ENCODE measurements around the gene ADAMTS18. TPM values are rescaled to one million over a fixed set of nuclear protein-coding genes. Genes with fewer than 3 reads are reported as not detected.
A peak's percentile ranks its signal among the peaks of the same experiment; 100 is the strongest.

Gene ADAMTS18
- total and polyA plus RNA-seq, 8 donors, result 0.55 to 7.0 TPM; not detected in 6

- Histone ChIP-seq H3K36me3 (no peaks in the 10 kb centered on the region), H3K4me1 (no peaks in the 10 kb centered on the region), H3K4me3 (no peak overlapping the region), H3K27ac (no peak overlapping the region), H3K9me3 (no peaks in the 10 kb centered on the region), H3K27me3 (peaks cover 0 to 3% (median 0%) of the 10 kb centered on the region in 3 donors)
- TF ChIP-seq POLR2AphosphoS5 (IDR thresholded peaks at IDR 0.05) (no peak), POLR2A (IDR thresholded peaks at IDR 0.05) (no peak), EP300 (IDR thresholded peaks at IDR 0.05) (no peak)
- TF ChIP-seq, protein P1, sequence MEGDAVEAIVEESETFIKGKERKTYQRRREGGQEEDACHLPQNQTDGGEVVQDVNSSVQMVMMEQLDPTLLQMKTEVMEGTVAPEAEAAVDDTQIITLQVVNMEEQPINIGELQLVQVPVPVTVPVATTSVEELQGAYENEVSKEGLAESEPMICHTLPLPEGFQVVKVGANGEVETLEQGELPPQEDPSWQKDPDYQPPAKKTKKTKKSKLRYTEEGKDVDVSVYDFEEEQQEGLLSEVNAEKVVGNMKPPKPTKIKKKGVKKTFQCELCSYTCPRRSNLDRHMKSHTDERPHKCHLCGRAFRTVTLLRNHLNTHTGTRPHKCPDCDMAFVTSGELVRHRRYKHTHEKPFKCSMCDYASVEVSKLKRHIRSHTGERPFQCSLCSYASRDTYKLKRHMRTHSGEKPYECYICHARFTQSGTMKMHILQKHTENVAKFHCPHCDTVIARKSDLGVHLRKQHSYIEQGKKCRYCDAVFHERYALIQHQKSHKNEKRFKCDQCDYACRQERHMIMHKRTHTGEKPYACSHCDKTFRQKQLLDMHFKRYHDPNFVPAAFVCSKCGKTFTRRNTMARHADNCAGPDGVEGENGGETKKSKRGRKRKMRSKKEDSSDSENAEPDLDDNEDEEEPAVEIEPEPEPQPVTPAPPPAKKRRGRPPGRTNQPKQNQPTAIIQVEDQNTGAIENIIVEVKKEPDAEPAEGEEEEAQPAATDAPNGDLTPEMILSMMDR (IDR thresholded peaks at IDR 0.05), result no peak
- intact Hi-C loops (cut with DNase I; ENCODE audit: low total_unique reads), result no loop called here
- DNase-seq, result no peak
- WGBS, 5 donors, result 71 to 90% (median 78%) methylated on average over 5 to 6 of the region's 6 CpGs
These were observed 70.1 kb downstream of the ADAMTS18 start for GRCh38 chr16:77364770-77365169.

DNA sequence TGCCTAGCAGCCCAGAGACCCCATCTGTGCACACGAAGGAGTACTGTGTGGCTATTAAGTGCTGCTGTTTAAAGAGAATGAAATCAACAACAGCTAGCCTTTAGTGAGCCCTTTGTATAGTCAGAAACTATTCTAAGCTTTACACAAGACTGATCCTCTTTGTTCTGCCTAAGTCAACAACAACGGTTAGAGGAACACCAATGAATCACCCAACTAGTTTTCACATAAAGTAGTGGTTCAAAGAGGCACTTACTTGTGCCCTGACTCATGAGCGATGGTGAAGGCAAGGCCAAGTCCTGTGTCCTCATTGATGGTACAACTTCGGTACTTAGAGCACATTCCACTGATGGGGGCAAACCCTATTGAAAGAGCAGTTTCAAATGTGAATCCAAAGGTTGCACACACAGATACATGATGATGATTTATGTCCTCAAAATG lies 75.8 kb downstream of the ADAMTS18 start:
- TF ChIP-seq EP300 (IDR thresholded peaks at IDR 0.05) (no peak), POLR2AphosphoS5 (IDR thresholded peaks at IDR 0.05) (no peak), POLR2A (IDR thresholded peaks at IDR 0.05) (no peak)
- TF ChIP-seq, protein P1 (IDR thresholded peaks at IDR 0.05), result no peak
- intact Hi-C loops (cut with DNase I; ENCODE audit: low total_unique reads), result no loop called here
- Histone ChIP-seq H3K36me3 (no peaks in the 10 kb centered on the region), H3K9me3 (no peaks in the 10 kb centered on the region), H3K4me3 (no peak overlapping the region), H3K4me1 (no peaks in the 10 kb centered on the region), H3K27ac (no peak overlapping the region), H3K27me3 (peaks cover 0 to 4% (median 0%) of the 10 kb centered on the region in 3 donors)
- WGBS, 5 donors, result 15 to 31% (median 19%) methylated on average over 4 of the region's 4 CpGs
- peak in 1 of 2 donors; percentile 52 for DNase-seq

DNA sequence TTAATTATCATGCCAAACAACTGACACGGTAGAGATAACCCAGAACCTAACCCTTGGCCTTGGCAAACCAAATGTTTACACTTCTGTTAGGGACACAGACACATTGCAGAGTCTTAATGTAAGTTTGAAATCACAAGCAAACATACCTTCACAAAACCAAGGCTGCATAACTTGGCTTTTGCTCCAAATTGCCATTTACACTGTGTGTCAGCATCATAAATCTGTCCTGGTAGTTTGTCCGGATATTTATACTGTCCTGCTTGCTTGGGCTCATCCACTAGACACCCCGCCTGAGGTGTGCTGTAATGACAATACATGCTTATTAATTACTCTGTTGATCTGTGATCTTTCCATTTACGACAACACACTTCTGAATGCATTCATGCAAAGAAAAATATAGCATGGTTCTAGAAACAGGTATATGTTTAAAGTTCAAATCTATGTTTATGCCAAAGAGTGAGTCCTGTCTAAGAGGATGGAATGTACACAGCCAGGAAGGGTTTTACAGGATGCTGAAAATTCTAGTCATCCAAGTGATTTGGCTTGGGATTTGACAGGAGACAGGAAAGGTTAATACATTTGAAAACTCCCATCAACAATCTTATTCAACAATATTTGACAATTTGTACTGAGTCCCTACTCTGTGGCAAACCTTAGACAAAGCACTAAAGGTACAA lies 81.1 kb downstream of the ADAMTS18 start:
- WGBS, 5 donors, result 39 to 48% (median 47%) methylated on average over 4 of the region's 4 CpGs

GRCh38 chr16:77344341-77344740 lies 90.5 kb downstream of the ADAMTS18 start:
- Histone ChIP-seq H3K9me3 (peaks cover 0 to 10% (median 0%) of the 10 kb centered on the region in 4 donors), H3K27me3 (no peaks in the 10 kb centered on the region), H3K4me3 (no peak overlapping the region), H3K36me3 (no peaks in the 10 kb centered on the region), H3K4me1 (no peaks in the 10 kb centered on the region), H3K27ac (no peak overlapping the region)
- TF ChIP-seq POLR2A (IDR thresholded peaks at IDR 0.05) (no peak), POLR2AphosphoS5 (IDR thresholded peaks at IDR 0.05) (no peak), EP300 (IDR thresholded peaks at IDR 0.05) (no peak)
- TF ChIP-seq, protein P1 (IDR thresholded peaks at IDR 0.05), result no peak
- 84 to 91% (median 87%) methylated on average over 6 of the region's 6 CpGs for WGBS, 5 donors
- no peak for DNase-seq
- intact Hi-C loops (cut with DNase I; ENCODE audit: low total_unique reads), result no loop called here

More for the DNA sequence above, 81.1 kb downstream of the ADAMTS18 start:
- TF ChIP-seq EP300 (IDR thresholded peaks at IDR 0.05), result no peak
- TF ChIP-seq, protein P1 (IDR thresholded peaks at IDR 0.05), result no peak
- no peak for TF ChIP-seq POLR2AphosphoS5 (IDR thresholded peaks at IDR 0.05)
- no peak for TF ChIP-seq POLR2A (IDR thresholded peaks at IDR 0.05)
- peaks cover 0 to 6% (median 0%) of the 10 kb centered on the region in 3 donors for H3K27me3 ChIP-seq
- no peaks in the 10 kb centered on the region for H3K4me1 ChIP-seq
- intact Hi-C loops (cut with DNase I; ENCODE audit: low total_unique reads), result no loop called here
- H3K4me3 ChIP-seq, result no peak overlapping the region
- H3K36me3 ChIP-seq, result no peaks in the 10 kb centered on the region
- no peak overlapping the region for H3K27ac ChIP-seq
- no peaks in the 10 kb centered on the region for H3K9me3 ChIP-seq
- no peak for DNase-seq

Data from stomach (tissue), 9 donors.